OCI-LY7 (cell line): Measurements from ENCODE around the gene RPUSD1. TPM values are rescaled to one million over a fixed set of nuclear protein-coding genes. Genes with fewer than 3 reads are reported as not detected.

ENCODE experiments used
- BruUV-seq: library from RNA; stranded (reverse); fragments of 400-500 nt; replicated peaks from 2 replicates; lab custom pipeline; 2021; lab: Mats Ljungman, UMichigan
- CTCF ChIA-PET: fragments of 300-600 bp; sonication (Branson Sonifier 250); formaldehyde crosslinking; loops from one replicate; lab custom pipeline; 2022; ENCODE audit warnings: antibody characterized with exemption; ENCODE audit not compliant: unreplicated experiment; lab: Charles Lee
- POLR2A ChIA-PET: fragments of 300-600 bp; sonication (Branson Sonifier 250); formaldehyde crosslinking; loops from one replicate; lab custom pipeline; 2022; ENCODE audit warnings: antibody characterized with exemption; lab: Charles Lee
- DNase-seq: peaks from one replicate; pipeline ENCODE4 v3.0.0-alpha.2; 2015; ENCODE audit warnings: low spot score
- H2AFZ ChIP-seq: fragments of 200-600 bp; sonication (generic), shearing (Covaris generic); 2 replicates; pipeline ENCODE4 v1.6.1; 2014; ENCODE audit warnings: mild to moderate bottlenecking, antibody characterized with exemption, low read length, moderate library complexity
- H3K27ac ChIP-seq: fragments of 200-600 bp; sonication (generic); 2 replicates; pipeline ENCODE4 v1.5.1; 2014; ENCODE audit warnings: mixed run types, low read depth, mild to moderate bottlenecking, moderate library complexity, low read length, inconsistent platforms; ENCODE audit not compliant: poor library complexity, severe bottlenecking
- H3K36me3 ChIP-seq: fragments of 200-600 bp; sonication (generic); 2 replicates; pipeline ENCODE4 v1.6.1; 2014; ENCODE audit warnings: mild to moderate bottlenecking, antibody characterized with exemption, low read length, moderate library complexity, mixed read lengths; ENCODE audit not compliant: insufficient read depth
- H3K4me1 ChIP-seq: fragments of 200-600 bp; sonication (generic); 2 replicates; pipeline ENCODE4 v1.5.1; 2014; ENCODE audit warnings: mild to moderate bottlenecking, low read length; ENCODE audit not compliant: insufficient read depth, poor library complexity, severe bottlenecking
- H3K4me2 ChIP-seq: fragments of 200-600 bp; sonication (generic); 2 replicates; pipeline ENCODE4 v1.6.1; 2014; ENCODE audit warnings: mild to moderate bottlenecking, low read length
- H3K4me3 ChIP-seq: fragments of 200-600 bp; sonication (generic); 2 replicates; pipeline ENCODE4 v1.5.1; 2014; ENCODE audit warnings: mild to moderate bottlenecking, low read depth, low read length; ENCODE audit not compliant: poor library complexity, severe bottlenecking
- H3K79me2 ChIP-seq: fragments of 200-600 bp; sonication (generic); 2 replicates; pipeline ENCODE4 v1.6.1; 2016; ENCODE audit warnings: low read depth, mild to moderate bottlenecking, low read length, moderate library complexity, mixed read lengths; ENCODE audit not compliant: insufficient read depth
- H3K9me2 ChIP-seq: fragments of 200-600 bp; sonication (generic); 2 replicates; pipeline ENCODE4 v1.6.1; 2016; ENCODE audit warnings: mild to moderate bottlenecking, low read length, mixed read lengths; ENCODE audit not compliant: insufficient read depth
- H3K9me3 ChIP-seq: fragments of 200-600 bp; sonication (generic); 2 replicates; pipeline ENCODE4 v1.6.1; 2014; ENCODE audit warnings: mild to moderate bottlenecking, mixed run types, low read length, mixed read lengths
- H4K20me1 ChIP-seq: fragments of 200-600 bp; sonication (generic); 2 replicates; pipeline ENCODE4 v1.6.1; 2014; ENCODE audit warnings: mild to moderate bottlenecking, antibody characterized with exemption, low read length, moderate library complexity, mixed read lengths; ENCODE audit not compliant: insufficient read depth
- CTCF ChIP-seq: fragments of 200-600 bp; sonication (generic); conservative IDR thresholded peaks from 2 replicates; pipeline ENCODE4 v1.5.1; 2014; ENCODE audit warnings: mild to moderate bottlenecking, antibody characterized with exemption, low read length, moderate library complexity, mixed read lengths
- EZH2phosphoT487 ChIP-seq: fragments of 200-600 bp; sonication (generic); IDR thresholded peaks from 2 replicates; pipeline ENCODE4 v1.6.1; 2018; ENCODE audit warnings: low read depth, borderline replicate concordance, mild to moderate bottlenecking, mixed run types, antibody characterized with exemption, low read length, moderate library complexity, mixed read lengths
- intact Hi-C: fragments of 100-400 bp; cut with micrococcal nuclease; formaldehyde crosslinking; loops from one replicate; pipeline ENCODE4 v1.10.0; 2022; ENCODE audit not compliant: unreplicated experiment
- total RNA-seq, 2 experiments: library from RNA; depleted of rRNA in 1 of 2; stranded (reverse); fragments of >200 nt in 1 of 2; shearing (Covaris generic) in 1 of 2; gene quantifications; 2 replicates each; pipeline ENCODE4 v1.2.3, GENCODE V29; 2014 to 2022

RPUSD1 gene
- total RNA-seq, 2 experiments from 2014 or later: 48.6 to 64.1 TPM

- BruUV-seq: no TSS peak
Observed at GRCh38 chr16:751152-752006, 36.8 kb downstream of the RPUSD1 start.

GRCh38 chr16:750485-750884 is 37.7 kb downstream of the RPUSD1 start:
- H3K36me3 ChIP-seq: no peaks in the 10 kb centered on the region
- no peaks in the 10 kb centered on the region for H3K9me2 ChIP-seq
- H3K4me2 ChIP-seq: no peak overlapping the region
- no TSS peak for BruUV-seq
- no peak for TF ChIP-seq CTCF
- TF ChIP-seq EZH2phosphoT487: no peak
- no peak overlapping the region for H3K27ac ChIP-seq
- intact Hi-C loops: no loop called here
- no peaks in the 10 kb centered on the region for H3K9me3 ChIP-seq
- H4K20me1 ChIP-seq: no peaks in the 10 kb centered on the region
- no peak overlapping the region for H2AFZ ChIP-seq
- peaks cover 3% of the 10 kb centered on the region for H3K4me1 ChIP-seq
- H3K4me3 ChIP-seq: no peak overlapping the region
- CTCF ChIA-PET: no interaction called here
- POLR2A ChIA-PET: no interaction called here
- no peaks in the 10 kb centered on the region for H3K79me2 ChIP-seq
- DNase-seq: no peak

More at GRCh38 chr16:751152-752006, 36.8 kb downstream of the RPUSD1 start:
- TF ChIP-seq CTCF (no peak), EZH2phosphoT487 (no peak)
- Histone ChIP-seq H3K27ac (no peak overlapping the region), H3K9me2 (no peaks in the 10 kb centered on the region), H3K36me3 (no peaks in the 10 kb centered on the region), H3K4me1 (no peaks in the 10 kb centered on the region), H2AFZ (no peak overlapping the region), H3K4me2 (no peak overlapping the region), H4K20me1 (no peaks in the 10 kb centered on the region), H3K4me3 (no peak overlapping the region), H3K79me2 (no peaks in the 10 kb centered on the region), H3K9me3 (no peaks in the 10 kb centered on the region)
- CTCF ChIA-PET: no interaction called here
- intact Hi-C loops: no loop called here
- DNase-seq: no peak
- POLR2A ChIA-PET: no interaction called here

- ChIA-PET POLR2A (no interaction called here), CTCF (interaction anchor here (0.6 kb wide), 1 partner anchor 33 kb away, joined by 3 read pairs; no protein-coding TSS in a partner anchor)
- Histone ChIP-seq H3K4me1 (peaks cover 3% of the 10 kb centered on the region), H3K27ac (no peak overlapping the region), H3K36me3 (no peaks in the 10 kb centered on the region), H4K20me1 (no peaks in the 10 kb centered on the region), H2AFZ (no peak overlapping the region), H3K4me3 (no peak overlapping the region), H3K9me2 (no peaks in the 10 kb centered on the region), H3K9me3 (no peaks in the 10 kb centered on the region), H3K79me2 (no peaks in the 10 kb centered on the region), H3K4me2 (no peak overlapping the region)
- DNase-seq: no peak
- intact Hi-C loops: loop anchor here (5.0 kb wide), 1 partner anchor 38 kb away; the partner anchor contains the start of genes CHTF18 and RPUSD1
- no peak for TF ChIP-seq EZH2phosphoT487
- TF ChIP-seq CTCF: no peak
- no TSS peak for BruUV-seq
Observed at GRCh38 chr16:749010-749409, 39.2 kb downstream of the RPUSD1 start.
